GM19043 (cell line): ENCODE data around the gene RGS8.

Source experiments
- ATAC-seq: cut with Tn5 transposase; IDR thresholded peaks from one replicate; pipeline ENCODE4 v1.9.1; 2021; ENCODE audit warnings: low read depth; ENCODE audit not compliant: unreplicated experiment

RGS8 gene

GRCh38 chr1:182644886-182645285 lies 39.5 kb downstream of the RGS8 start:
- no peak for ATAC-seq

GRCh38 chr1:182643699-182644098 lies 40.7 kb downstream of the RGS8 start:
- ATAC-seq = no peak

- ATAC-seq = no peak
These were observed 41.9 kb downstream of the RGS8 start for GRCh38 chr1:182642461-182642860.

- no peak for ATAC-seq
These were observed 42.8 kb downstream of the RGS8 start for GRCh38 chr1:182641561-182641960.

GRCh38 chr1:182639330-182639729 lies 45.1 kb downstream of the RGS8 start:
- no peak for ATAC-seq

- ATAC-seq = no peak
These were observed 46.6 kb downstream of the RGS8 start for GRCh38 chr1:182637769-182638168.

GRCh38 chr1:182635871-182636270 lies 48.5 kb downstream of the RGS8 start:
- no peak for ATAC-seq
